Measurements from ENCODE around the gene PLCB2. TPM values are rescaled to one million over a fixed set of nuclear protein-coding genes. Genes with fewer than 3 reads are reported as not detected.
A peak's percentile ranks its signal among the peaks of the same experiment; 100 is the strongest.

The PLCB2 gene
- total RNA-seq (10 to 100 TPM in 7 of 9 donors, 1 to 10 TPM in 2; 2.5 to 36.1 (median 23.6) TPM), polyA plus RNA-seq (100 to 1,000 TPM in 1 of 3 donors, 10 to 100 TPM in 1, 1 to 10 TPM in 1; 5.4 to 100 (median 39.4) TPM)
- long read RNA-seq, donor 1, result 0 reads
- long read RNA-seq, donor 2, result 0 reads
- long read RNA-seq, donor 3, partial matches to known transcripts, result 0 of 18 reads
- long read RNA-seq, donor 3, other reads (novel, unspliced or antisense), result 18 of 18 reads
- long read RNA-seq, donor 4, result 0 reads
- long read RNA-seq, donor 5, partial matches to known transcripts, result 8 of 16 reads
- long read RNA-seq, donor 5, other reads (novel, unspliced or antisense), result 7 of 16 reads
- long read RNA-seq, donor 6, result 0 reads
- long read RNA-seq, donor 7, result 0 reads
- long read RNA-seq, donor 8, result 0 reads
- long read RNA-seq, donor 9, result 0 reads
- long read RNA-seq, donor 10, result 0 reads

GRCh38 chr15:40307421-40308211 lies at the start of gene PLCB2:
PLCB2 (minus strand) TSS chr15:40307935; CDS start chr15:40307672, 263 bp downstream.
- DNase-seq, result peak in 1 of 7 donors; percentile 30
- H3K4me3 ChIP-seq, result peak within 1 kb of the TSS in 1 of 4 donors; percentile 42
- TF ChIP-seq CTCF (IDR thresholded peaks at IDR 0.05) (no peak), POLR2A (IDR thresholded peaks at IDR 0.05) (no peak)
- H3K27ac ChIP-seq, result peak within 1 kb of the TSS in 3 of 5 donors; percentile 6 to 76 (median 63)
- H3K9me3 ChIP-seq (replicated peaks in 1 of 3), result no peaks in the 10 kb centered on the region
- H3K27me3 ChIP-seq, result no peaks in the 10 kb centered on the region
- 33 to 62% (median 58%) methylated on average over 4 to 15 of the region's 15 CpGs for WGBS, 4 donors
- H3K4me1 ChIP-seq (replicated peaks in 1 of 2), result no peaks in the 10 kb centered on the region
- intact Hi-C loops (cut with DNase I), result no loop called here
- H3K36me3 ChIP-seq (replicated peaks in 1 of 2), result no peaks in the 10 kb centered on the region

- H3K4me1 ChIP-seq (replicated peaks in 1 of 2), result peaks cover 5 to 16% of the 10 kb centered on the region in 2 donors
- H3K27ac ChIP-seq, result no peak overlapping the region
- no peaks in the 10 kb centered on the region for H3K36me3 ChIP-seq (replicated peaks in 1 of 2)
- no peak overlapping the region for H3K4me3 ChIP-seq
- TF ChIP-seq POLR2A (IDR thresholded peaks at IDR 0.05) (no peak), CTCF (IDR thresholded peaks at IDR 0.05) (no peak)
- intact Hi-C loops (cut with DNase I), result no loop called here
- DNase-seq, result no peak
- WGBS, 4 donors, result 50 to 73% (median 69%) methylated on average over 1 of the region's 1 CpG
- no peaks in the 10 kb centered on the region for H3K27me3 ChIP-seq
- no peaks in the 10 kb centered on the region for H3K9me3 ChIP-seq (replicated peaks in 1 of 3)
These were observed 49.5 kb upstream of the PLCB2 start for GRCh38 chr15:40357246-40357645.

- Histone ChIP-seq H3K9me3 (replicated peaks in 1 of 3) (no peaks in the 10 kb centered on the region), H3K4me1 (replicated peaks in 1 of 2) (peaks cover 5 to 16% of the 10 kb centered on the region in 2 donors), H3K27ac (no peak overlapping the region), H3K27me3 (no peaks in the 10 kb centered on the region), H3K4me3 (no peak overlapping the region), H3K36me3 (replicated peaks in 1 of 2) (no peaks in the 10 kb centered on the region)
- TF ChIP-seq CTCF (IDR thresholded peaks at IDR 0.05) (no peak), POLR2A (IDR thresholded peaks at IDR 0.05) (no peak)
- intact Hi-C loops (cut with DNase I), result no loop called here
- no peak for DNase-seq
- 81 to 82% methylated on average over 5 of the region's 5 CpGs; no CpG with 5 or more reads in 2 of the 4 donors for WGBS, 4 donors
These were observed 48.3 kb upstream of the PLCB2 start for GRCh38 chr15:40355976-40356585.
